ENCODE measurements around the gene GPR153.

- TF ChIP-seq CTCF (IDR thresholded peaks at IDR 0.05) (no peak), POLR2A (IDR thresholded peaks at IDR 0.05) (no peak)
Measured at GRCh38 chr1:6234502-6235295, 26.2 kb downstream of the GPR153 start.
